ENCODE measurements around the gene TACR3. TPM values are rescaled to one million over a fixed set of nuclear protein-coding genes. Genes with fewer than 3 reads are reported as not detected.

Gene TACR3, protein sequence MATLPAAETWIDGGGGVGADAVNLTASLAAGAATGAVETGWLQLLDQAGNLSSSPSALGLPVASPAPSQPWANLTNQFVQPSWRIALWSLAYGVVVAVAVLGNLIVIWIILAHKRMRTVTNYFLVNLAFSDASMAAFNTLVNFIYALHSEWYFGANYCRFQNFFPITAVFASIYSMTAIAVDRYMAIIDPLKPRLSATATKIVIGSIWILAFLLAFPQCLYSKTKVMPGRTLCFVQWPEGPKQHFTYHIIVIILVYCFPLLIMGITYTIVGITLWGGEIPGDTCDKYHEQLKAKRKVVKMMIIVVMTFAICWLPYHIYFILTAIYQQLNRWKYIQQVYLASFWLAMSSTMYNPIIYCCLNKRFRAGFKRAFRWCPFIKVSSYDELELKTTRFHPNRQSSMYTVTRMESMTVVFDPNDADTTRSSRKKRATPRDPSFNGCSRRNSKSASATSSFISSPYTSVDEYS
- total RNA-seq = not detected

DNA sequence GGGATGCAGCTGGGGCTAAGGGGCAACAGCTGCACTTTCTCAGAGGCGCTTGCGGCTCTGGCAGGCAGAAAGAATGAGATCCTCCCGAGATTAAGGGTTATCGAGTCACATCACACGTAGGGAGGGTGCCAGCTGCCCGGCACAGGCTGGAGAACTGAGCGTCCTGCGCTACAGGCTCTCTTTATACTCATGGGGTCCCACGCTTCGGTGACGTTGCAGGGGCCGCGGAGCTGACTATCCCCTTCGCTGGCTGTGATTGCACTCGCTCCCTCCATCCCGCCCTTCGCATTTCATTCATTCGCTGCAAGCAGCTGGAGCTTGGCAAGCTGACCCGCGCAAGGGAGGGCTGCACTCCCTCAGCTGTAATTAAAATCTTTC lies at the start of gene TACR3:
TACR3 (minus strand) TSS at position 156 of the 378 bp plus-strand sequence. CDS start 310 bp downstream, outside the sequence.
- TF ChIP-seq, protein P1, sequence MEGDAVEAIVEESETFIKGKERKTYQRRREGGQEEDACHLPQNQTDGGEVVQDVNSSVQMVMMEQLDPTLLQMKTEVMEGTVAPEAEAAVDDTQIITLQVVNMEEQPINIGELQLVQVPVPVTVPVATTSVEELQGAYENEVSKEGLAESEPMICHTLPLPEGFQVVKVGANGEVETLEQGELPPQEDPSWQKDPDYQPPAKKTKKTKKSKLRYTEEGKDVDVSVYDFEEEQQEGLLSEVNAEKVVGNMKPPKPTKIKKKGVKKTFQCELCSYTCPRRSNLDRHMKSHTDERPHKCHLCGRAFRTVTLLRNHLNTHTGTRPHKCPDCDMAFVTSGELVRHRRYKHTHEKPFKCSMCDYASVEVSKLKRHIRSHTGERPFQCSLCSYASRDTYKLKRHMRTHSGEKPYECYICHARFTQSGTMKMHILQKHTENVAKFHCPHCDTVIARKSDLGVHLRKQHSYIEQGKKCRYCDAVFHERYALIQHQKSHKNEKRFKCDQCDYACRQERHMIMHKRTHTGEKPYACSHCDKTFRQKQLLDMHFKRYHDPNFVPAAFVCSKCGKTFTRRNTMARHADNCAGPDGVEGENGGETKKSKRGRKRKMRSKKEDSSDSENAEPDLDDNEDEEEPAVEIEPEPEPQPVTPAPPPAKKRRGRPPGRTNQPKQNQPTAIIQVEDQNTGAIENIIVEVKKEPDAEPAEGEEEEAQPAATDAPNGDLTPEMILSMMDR (IDR thresholded peaks at IDR 0.05) = no peak
- TF ChIP-seq POLR2A (IDR thresholded peaks at IDR 0.05) = no peak
- no peaks in the 10 kb centered on the region for H3K36me3 ChIP-seq (replicated peaks in 1 of 2; ENCODE audit: insufficient read depth in 1 of 2, low read depth in 2 of 2)
- WGBS, 2 donors = 1% methylated on average over 12 to 20 of the region's 20 CpGs
- ATAC-seq (no peak), DNase-seq (peak in 1 of 4 donors; percentile 5)
- no peaks in the 10 kb centered on the region for H3K9me3 ChIP-seq
- intact Hi-C loops (cut with DNase I) = no loop called here
- peaks cover 11% of the 10 kb centered on the region for H3K4me1 ChIP-seq
- no peak within 1 kb of the TSS for H3K27ac ChIP-seq
- no peaks in the 10 kb centered on the region for H3K27me3 ChIP-seq
- no peak within 1 kb of the TSS for H3K4me3 ChIP-seq

DNA sequence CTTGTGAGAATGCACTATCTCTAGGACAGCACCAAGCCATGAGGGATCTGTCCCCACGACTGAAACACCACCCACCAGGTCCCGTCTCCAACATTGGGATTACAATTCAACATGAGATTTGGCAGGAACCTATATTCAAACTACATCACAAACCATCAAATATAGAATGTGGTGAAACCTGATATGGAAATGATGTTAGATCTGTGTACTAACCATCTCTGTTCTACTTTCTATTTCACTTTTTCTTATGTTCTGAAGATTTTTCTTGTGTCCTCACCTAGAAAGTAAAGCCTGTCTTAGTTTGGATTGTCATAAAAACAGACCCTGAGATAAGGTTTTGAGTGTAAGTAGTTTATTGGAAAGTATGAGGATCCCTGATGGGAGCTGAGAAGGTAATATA lies 37.8 kb upstream of the TACR3 start:
- no peaks in the 10 kb centered on the region for H3K9me3 ChIP-seq
- no peaks in the 10 kb centered on the region for H3K4me1 ChIP-seq
- no peaks in the 10 kb centered on the region for H3K27me3 ChIP-seq
- intact Hi-C loops (cut with DNase I) = no loop called here
- TF ChIP-seq, protein P1 (IDR thresholded peaks at IDR 0.05) = no peak
- TF ChIP-seq POLR2A (IDR thresholded peaks at IDR 0.05) = no peak
- ATAC-seq (no peak), DNase-seq (no peak)
- H3K27ac ChIP-seq = no peak overlapping the region
- 48 to 66% methylated on average over 2 of the region's 2 CpGs for WGBS, 2 donors
- no peaks in the 10 kb centered on the region for H3K36me3 ChIP-seq (replicated peaks in 1 of 2; ENCODE audit: insufficient read depth in 1 of 2, low read depth in 2 of 2)
- no peak overlapping the region for H3K4me3 ChIP-seq

DNA sequence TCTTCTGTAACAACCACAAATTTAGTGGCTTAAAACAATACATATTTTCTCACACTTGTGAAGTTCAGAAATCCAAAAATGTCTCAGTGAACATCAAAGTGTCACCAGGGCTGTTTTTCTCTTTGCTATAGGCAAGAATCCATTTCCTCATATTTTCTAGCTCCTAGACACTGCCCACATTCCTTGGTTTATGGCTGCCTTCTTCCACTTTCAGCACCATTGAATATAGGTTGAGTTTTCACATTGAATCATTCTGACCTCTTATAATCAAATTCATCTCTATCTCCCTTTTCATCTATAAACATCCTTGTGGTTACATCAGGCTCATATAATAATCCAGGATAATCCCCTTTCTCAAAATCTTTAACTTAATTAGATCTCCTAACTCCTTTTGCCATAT lies 37.0 kb upstream of the TACR3 start:
- no peak overlapping the region for H3K27ac ChIP-seq
- TF ChIP-seq POLR2A (IDR thresholded peaks at IDR 0.05) = no peak
- TF ChIP-seq, protein P1 (IDR thresholded peaks at IDR 0.05) = no peak

DNA sequence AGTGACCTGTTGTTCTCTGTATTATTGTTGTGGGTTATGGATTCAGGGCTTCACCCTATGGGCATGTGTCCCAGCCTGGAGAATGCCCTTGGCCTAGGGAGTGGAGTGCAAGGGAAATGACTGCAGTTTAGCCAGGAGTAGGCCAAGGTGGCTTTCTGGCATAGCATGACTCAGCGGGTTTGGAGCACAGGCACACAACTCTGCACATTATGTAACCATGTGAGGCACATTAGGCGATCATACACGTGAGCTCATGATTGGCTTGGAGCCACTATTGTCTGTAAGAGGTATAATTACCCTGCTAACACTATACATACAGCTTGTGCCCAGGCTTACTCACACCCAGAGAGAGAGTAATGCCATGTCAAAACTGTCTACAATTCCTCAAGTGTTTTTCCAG lies 35.1 kb upstream of the TACR3 start:
- intact Hi-C loops (cut with DNase I) = no loop called here
- Histone ChIP-seq H3K4me1 (no peaks in the 10 kb centered on the region), H3K4me3 (no peak overlapping the region), H3K9me3 (no peaks in the 10 kb centered on the region), H3K27ac (no peak overlapping the region), H3K36me3 (replicated peaks in 1 of 2; ENCODE audit: insufficient read depth in 1 of 2, low read depth in 2 of 2) (no peaks in the 10 kb centered on the region), H3K27me3 (no peaks in the 10 kb centered on the region)
- peak; percentile 65 to 85 (median 74) for DNase-seq
- peak; percentile 91 for ATAC-seq
- WGBS, 2 donors = 29 to 50% methylated on average over 1 to 3 of the region's 3 CpGs
- TF ChIP-seq POLR2A (IDR thresholded peaks at IDR 0.05) = no peak
- TF ChIP-seq, protein P1 (IDR thresholded peaks at IDR 0.05) = no peak

More for the DNA sequence above, 37.0 kb upstream of the TACR3 start:
- no peak for DNase-seq
- intact Hi-C loops (cut with DNase I) = no loop called here
- no peak overlapping the region for H3K4me3 ChIP-seq
- H3K36me3 ChIP-seq (replicated peaks in 1 of 2; ENCODE audit: insufficient read depth in 1 of 2, low read depth in 2 of 2) = no peaks in the 10 kb centered on the region
- H3K4me1 ChIP-seq = no peaks in the 10 kb centered on the region
- no peak for ATAC-seq
- H3K9me3 ChIP-seq = no peaks in the 10 kb centered on the region
- H3K27me3 ChIP-seq = no peaks in the 10 kb centered on the region

Measured in body of pancreas (tissue), 4 donors.